AG09309 (cell line): ENCODE results near the gene C17orf113.
A peak's percentile ranks its signal among the peaks of the same experiment; 100 is the strongest.

Experiments
- DNase-seq: peaks from one replicate; pipeline ENCODE4 v3.0.0-alpha.2; 2010; ENCODE audit warnings: low read depth
- H3K4me3 ChIP-seq: 2 replicates; pipeline ENCODE4 v1.5.1; 2011; ENCODE audit warnings: mild to moderate bottlenecking, low read depth, low read length, moderate library complexity; ENCODE audit not compliant: control insufficient read depth
- TF ChIP-seq, protein P1 (sequence below): IDR thresholded peaks from 2 replicates; pipeline ENCODE4 v1.5.1; 2011; ENCODE audit warnings: mild to moderate bottlenecking, low read depth, low read length, inconsistent platforms; ENCODE audit not compliant: insufficient read depth, control insufficient read depth; ENCODE audit errors: missing control alignments

The C17orf113 gene

GRCh38 chr17:42071810-42072209, 21.4 kb upstream of the C17orf113 start:
- TF ChIP-seq, protein P1, sequence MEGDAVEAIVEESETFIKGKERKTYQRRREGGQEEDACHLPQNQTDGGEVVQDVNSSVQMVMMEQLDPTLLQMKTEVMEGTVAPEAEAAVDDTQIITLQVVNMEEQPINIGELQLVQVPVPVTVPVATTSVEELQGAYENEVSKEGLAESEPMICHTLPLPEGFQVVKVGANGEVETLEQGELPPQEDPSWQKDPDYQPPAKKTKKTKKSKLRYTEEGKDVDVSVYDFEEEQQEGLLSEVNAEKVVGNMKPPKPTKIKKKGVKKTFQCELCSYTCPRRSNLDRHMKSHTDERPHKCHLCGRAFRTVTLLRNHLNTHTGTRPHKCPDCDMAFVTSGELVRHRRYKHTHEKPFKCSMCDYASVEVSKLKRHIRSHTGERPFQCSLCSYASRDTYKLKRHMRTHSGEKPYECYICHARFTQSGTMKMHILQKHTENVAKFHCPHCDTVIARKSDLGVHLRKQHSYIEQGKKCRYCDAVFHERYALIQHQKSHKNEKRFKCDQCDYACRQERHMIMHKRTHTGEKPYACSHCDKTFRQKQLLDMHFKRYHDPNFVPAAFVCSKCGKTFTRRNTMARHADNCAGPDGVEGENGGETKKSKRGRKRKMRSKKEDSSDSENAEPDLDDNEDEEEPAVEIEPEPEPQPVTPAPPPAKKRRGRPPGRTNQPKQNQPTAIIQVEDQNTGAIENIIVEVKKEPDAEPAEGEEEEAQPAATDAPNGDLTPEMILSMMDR, result no peak
- no peak overlapping the region for H3K4me3 ChIP-seq
- no peak for DNase-seq

GRCh38 chr17:42068979-42069378, 18.6 kb upstream of the C17orf113 start:
- H3K4me3 ChIP-seq, result no peak overlapping the region
- DNase-seq, result no peak
- TF ChIP-seq, protein P1, result no peak

GRCh38 chr17:42067371-42068091, 17.1 kb upstream of the C17orf113 start:
- no peak overlapping the region for H3K4me3 ChIP-seq
- TF ChIP-seq, protein P1, result peak; percentile 90
- DNase-seq, result no peak

DNA sequence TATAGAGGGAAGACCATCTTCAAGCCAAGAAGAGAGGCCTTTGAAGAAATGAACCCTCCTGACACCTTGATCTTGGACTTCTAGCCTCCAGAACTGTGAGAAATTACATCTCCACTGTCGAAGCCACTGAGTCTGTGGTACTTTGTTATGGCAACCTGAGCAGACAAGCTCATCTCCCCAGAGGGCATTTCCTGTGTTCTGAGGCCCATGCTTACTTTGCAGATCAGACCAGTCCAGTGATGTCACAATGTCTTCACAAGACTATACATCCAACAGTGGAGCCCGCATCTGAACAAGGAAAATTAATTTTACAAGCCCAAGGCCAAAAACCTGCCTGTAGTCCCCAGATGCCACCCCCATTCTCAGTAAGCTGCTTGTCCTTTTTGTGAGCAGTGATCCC, 14.8 kb upstream of the C17orf113 start:
- TF ChIP-seq, protein P1, result no peak
- no peak overlapping the region for H3K4me3 ChIP-seq
- no peak for DNase-seq

- TF ChIP-seq, protein P1, result no peak
- no peak overlapping the region for H3K4me3 ChIP-seq
- DNase-seq, result no peak
Observed at GRCh38 chr17:42062681-42063080, 12.3 kb upstream of the C17orf113 start.

DNA sequence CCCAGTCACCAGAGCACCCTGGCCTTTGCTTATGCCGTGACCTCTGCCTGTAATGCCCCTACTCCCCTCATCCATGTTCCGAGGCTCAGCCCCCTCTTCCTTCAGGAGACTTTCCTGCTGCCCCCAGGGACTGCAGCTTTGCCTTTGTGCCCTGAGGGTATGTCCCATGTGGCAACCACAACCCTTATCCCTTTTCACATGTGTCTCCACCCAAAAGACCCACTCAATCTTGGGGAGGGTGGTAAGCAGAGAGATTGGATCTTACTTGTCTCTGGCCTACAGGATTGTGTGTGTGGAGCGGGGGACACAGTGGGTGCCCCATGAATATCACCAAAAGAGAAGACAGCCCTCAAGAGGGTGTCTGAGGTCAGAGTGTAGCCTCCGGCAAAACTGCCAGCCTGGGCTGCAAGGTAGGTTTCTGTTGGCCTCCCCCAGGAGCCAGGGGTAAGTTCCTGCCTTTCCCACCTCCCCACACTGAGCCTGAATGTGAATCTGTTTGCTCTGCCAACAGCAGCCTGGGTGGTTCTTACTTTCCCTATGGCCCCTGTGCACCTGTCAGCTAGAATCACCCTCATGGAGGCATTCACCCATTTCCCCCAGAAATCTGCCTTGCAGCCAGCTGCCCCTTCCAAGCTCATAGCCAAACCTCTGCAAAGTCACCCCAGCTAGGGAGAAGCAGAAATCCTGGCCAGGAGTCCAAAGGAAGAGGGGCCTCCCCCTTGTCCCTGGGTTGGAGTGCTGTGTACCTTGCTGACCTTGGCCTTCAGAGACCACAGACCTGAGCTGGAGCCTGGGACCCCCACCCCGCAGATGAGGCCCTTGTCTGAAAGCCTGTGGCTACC, 11.5 kb upstream of the C17orf113 start:
- TF ChIP-seq, protein P1, result no peak
- no peak overlapping the region for H3K4me3 ChIP-seq

More for the DNA sequence above, 11.5 kb upstream of the C17orf113 start:
- no peak for DNase-seq
